Epithelial cell of prostate (primary cell): ENCODE measurements around the gene PHYHD1.

Source experiments
- DNase-seq: peaks from one replicate; pipeline ENCODE4 v3.0.0-alpha.2; 2011; ENCODE audit warnings: low read depth, low spot score
- H3K27ac ChIP-seq: fragments of 450-650 bp; 2 replicates; pipeline ENCODE4 v1.5.1; 2017; ENCODE audit warnings: mild to moderate bottlenecking

PHYHD1 gene

DNA sequence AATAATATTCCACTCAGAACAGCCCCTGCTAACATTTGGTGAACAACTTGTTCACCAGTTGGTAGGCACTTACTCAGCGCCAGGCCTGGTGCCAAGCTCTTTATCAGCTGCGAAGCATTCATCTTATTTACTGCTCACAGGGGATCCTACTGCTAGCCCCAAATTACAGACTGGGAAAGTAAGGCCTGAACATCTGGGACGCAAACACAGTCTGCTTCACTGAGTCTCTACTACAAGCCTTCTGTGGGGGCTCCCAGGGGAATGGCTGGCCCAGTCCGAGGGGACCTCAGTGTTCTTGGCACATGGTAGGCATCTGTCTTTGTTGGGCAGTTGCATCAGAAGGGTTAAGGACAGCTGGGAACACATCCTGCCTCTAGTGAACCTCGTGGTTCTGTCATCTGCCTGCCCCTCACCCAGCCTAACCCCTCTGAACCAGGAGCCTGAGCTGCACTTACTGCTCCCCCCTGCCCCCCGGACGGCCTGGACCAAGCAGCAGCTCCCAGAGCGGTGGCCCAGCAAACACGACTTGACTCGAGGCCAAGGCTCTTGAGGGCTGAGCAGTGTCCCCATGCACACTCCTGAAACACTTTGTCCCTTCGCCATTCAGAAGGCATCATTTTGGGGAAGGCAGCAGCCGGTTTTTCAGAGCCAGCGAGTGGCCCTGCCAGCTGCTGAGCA lies at the start of gene PHYHD1:
Gene PHYHD1, plus strand, starts transcription at position 602 of the 678 bp plus-strand sequence. CDS start 1,342 bp downstream, outside the sequence.
- DNase-seq = no peak
- peak within 1 kb of the TSS; percentile 100 for H3K27ac ChIP-seq

GRCh38 chr9:128877852-128878251 lies 42.9 kb upstream of the PHYHD1 start:
- no peak for DNase-seq
- H3K27ac ChIP-seq = no peak overlapping the region

- peak within 1 kb of the TSS; percentile 98 for H3K27ac ChIP-seq
- DNase-seq = peak; percentile 66
Measured at GRCh38 chr9:128881884-128882676, 38.7 kb upstream of the PHYHD1 start, which contains the start of the genes KYAT1 and LRRC8A. Gene KYAT1 (minus strand): TSS chr9:128881950. CDS start chr9:128845405, 36,545 bp downstream. Gene LRRC8A (plus strand): TSS chr9:128882133. CDS start chr9:128907165, 25,032 bp downstream.

DNA sequence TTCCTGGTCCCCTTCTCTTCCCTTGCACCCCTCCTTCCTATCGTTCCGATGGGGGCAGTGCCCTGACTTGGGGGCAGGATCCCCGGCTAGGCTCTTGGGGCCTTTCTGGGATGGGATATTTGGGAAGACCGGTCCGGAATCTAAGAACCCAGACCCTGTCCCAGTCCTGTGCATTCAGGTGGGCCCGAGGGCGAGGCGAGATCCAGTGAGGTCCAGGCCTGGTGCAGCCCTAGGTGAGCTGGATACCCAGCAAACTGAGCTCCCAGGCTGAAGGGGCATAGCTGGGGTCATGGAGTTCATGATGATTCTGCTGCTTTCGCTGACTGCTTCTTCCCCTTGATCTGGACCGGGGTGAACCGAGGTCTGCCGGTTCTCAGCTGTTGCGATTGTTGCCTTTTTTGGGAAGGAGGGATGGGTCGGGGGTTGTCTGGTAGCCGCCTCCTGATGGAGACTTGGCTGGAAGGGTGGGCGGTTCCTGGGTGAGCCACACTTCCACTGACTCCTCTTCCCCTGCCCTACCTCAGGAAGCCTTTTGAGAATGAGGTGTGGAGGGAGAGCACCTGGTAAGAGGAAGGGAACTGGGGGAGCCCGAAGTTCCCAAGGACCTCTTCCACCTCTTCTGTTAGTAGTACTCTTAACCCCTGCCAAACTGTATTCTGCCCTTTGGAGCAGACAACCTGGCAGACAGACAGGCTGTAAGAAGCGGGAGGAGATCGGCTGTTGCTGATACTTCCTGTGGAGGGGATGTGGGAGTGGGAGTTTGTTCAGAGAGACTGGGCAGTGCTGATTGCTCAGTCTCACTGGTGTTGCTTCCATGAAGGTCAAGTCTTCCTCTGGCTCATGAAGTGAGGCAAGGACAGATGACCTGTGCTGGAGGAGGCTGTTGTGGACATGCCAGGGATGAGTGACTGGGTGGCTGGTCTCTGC lies 37.8 kb upstream of the PHYHD1 start:
- H3K27ac ChIP-seq = peak overlapping the region; percentile 98
- no peak for DNase-seq

DNA sequence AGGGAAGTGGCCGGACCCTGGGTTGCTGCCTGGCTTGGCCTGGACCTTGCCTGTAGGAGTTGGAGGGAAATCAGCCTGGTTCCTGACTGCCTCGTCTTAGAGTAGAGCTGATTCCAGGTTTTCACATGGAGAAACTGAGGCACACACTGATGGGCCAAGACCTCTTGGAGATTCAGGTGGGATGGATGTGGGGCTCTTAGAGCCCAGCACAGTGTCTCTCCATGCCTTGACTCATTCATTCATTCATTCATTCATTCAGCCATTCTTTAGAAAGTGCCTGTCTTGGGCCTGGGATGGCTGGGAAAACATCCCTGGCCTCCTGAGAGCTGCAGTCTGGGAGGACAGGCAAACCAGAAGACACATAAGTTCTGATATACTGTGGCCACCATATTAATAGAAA lies 36.6 kb upstream of the PHYHD1 start:
- peak overlapping the region; percentile 98 for H3K27ac ChIP-seq
- DNase-seq = no peak

- peak overlapping the region; percentile 98 for H3K27ac ChIP-seq
- no peak for DNase-seq
Measured at GRCh38 chr9:128885376-128885775, 35.4 kb upstream of the PHYHD1 start.

GRCh38 chr9:128885798-128886197 lies 35.0 kb upstream of the PHYHD1 start:
- peak overlapping the region; percentile 98 for H3K27ac ChIP-seq
- DNase-seq = no peak

GRCh38 chr9:128886211-128886891 lies 34.4 kb upstream of the PHYHD1 start:
- no peak for DNase-seq
- peak overlapping the region; percentile 98 for H3K27ac ChIP-seq

- DNase-seq = no peak
- peak overlapping the region; percentile 98 for H3K27ac ChIP-seq
Measured at GRCh38 chr9:128887049-128887448, 33.7 kb upstream of the PHYHD1 start.

DNA sequence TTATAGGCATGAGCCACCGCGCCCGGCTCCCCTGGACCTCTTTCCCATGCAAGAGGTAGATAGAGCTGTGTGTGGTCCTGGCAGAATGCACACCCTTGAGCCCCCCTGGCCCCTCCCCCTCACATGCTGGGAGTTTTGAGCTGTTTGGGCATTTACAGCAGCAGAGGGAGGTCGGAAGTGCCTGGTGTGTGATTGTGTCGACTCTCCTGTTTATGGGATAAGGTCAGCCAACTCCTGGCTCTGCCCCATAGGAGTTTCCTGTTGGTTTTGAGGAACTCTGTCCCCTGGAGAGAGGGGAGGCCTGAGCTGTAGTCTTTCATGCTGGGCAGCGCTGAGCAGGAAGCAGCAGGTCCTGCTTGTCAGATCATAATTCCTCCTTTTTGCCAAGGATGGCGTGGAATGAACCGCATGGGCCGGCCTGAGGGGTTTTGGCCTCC lies 32.9 kb upstream of the PHYHD1 start:
- DNase-seq = no peak

DNA sequence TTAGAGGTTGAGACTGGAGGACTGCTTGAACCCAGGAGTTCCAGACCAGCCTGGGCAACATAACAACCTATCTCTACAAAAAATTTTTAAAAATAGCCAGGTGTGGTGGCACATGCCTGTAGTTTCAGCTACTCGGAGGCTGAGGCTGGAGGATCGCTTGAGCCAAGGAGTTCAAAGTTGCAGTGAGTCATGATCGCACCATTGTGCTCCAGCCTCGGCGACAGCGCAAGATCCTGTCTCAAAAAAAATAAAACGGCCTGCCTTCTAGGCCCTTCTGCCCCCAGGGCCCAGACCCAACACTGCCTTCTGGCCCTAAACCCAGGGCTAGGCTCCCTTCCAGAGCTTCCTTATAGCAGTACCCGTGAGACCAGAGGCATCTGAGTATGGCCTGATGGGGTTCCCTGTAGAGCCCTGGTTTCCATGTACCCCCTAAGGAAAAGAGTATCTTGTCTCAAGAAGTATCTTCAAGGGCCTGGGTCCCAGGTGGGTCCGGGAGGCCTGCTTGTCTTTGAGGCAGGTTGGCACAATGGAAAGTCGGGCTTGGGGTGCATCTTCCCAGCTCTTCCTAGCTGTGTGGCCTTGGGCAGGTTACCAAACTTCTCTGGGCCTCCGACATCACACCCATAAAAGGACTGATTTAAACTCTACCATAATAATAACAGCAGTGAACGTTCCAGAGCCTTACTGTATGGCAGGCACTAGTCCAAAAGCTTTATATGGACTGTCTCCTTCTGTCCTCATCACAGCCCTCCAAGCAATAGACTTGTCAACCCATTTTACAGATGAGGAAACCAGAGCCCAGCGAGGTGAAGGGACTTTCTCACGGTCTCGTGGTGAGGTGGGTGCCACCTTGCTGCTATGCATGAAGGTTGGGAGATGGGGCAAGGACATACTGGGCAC lies 29.2 kb upstream of the PHYHD1 start:
- H3K27ac ChIP-seq = peak overlapping the region; percentile 98
- no peak for DNase-seq

More for the DNA sequence above, 32.9 kb upstream of the PHYHD1 start:
- H3K27ac ChIP-seq = peak overlapping the region; percentile 98

DNA sequence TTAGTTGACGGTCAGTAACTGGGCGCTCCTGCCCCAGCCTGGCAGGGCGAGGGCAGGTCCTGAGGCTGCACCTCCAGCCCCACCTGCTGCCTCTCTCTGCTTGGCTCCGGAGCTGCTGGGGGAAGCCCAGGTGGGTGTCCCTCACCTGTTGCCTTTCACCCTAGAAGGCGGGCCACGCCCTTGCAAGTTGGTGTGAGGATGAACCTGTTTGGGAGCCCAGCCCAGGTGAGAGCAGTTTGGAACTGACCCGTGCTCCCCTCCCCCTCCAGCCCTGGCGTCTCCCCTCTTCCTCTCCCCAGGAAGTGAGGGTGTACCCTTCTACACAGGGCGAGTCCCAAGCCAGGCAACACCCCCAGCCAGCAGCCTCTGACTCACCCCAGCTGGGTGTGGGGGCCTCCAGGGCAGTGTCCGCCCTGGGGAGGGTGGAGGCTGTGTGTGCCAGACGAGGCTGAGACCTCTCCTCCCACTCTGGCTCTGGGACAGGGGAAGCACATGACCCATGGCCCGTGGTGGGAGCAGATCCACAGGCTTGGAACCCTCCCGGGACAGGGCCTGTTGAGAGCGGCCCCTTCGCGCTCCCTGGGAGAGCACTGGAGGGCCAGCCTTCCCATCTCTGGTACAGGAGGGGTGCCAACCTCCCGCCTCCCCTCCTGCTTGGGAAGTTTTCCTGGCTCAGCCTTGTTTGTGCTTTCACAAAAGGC lies 28.4 kb upstream of the PHYHD1 start:
- H3K27ac ChIP-seq = peak overlapping the region; percentile 98
- peak; percentile 83 for DNase-seq

DNA sequence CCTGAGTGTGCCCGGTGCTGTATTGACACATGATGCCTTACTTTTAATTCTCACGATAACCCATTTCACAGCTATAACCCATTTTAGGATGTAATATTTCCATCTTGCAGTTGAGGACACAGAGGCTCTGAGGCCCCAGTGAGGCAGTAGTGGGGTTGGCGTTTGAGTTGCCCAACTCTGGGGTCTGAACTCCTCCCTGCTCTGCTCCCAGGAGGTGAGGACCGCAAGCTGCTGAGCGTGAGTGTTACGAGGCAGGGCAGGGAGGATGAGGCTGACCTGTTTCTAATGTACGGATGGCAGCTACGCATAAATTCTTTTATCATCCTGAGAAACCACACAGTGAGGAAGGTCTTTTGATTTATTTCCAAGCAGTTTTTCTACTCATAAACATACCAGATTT lies 27.4 kb upstream of the PHYHD1 start:
- no peak for DNase-seq
- H3K27ac ChIP-seq = peak overlapping the region; percentile 98

DNA sequence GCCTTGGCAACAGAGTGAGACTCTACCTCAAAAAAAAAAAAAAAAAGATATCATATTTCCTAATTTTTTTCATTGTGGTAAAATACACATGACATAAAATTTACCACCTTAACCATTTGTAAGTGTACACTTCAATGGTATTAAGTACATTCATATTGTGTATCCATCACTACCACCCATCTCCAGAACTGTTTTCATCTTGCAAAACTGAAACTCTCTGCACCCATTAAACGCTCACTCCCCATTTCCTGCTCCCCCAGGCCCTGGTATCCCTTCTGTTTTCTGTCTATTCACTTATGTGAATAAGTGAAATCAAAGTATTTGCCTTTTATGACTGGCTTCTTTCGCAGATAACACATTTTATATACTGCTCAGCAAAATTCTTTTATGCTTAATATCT lies 26.0 kb upstream of the PHYHD1 start:
- peak overlapping the region; percentile 98 for H3K27ac ChIP-seq
- DNase-seq = no peak

DNA sequence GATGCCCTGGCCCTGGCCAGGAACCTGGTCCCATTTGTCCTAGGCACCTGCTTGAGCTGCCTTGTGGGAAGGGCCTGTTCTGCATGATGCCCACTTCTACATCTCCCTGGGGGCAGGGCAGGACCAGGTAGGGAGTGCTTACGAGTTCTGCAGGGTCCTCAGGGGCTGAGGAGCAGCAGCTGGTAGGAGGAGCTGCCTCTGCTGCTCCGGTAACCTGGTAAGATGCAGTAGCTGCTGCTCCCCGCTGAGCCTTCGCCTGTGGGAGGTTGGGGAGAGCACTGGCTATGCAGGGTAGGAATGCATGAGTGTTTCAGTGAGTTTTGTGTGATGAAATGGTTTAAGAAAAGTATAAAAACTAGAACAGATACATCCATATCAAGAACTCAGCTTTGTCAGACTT lies 25.2 kb upstream of the PHYHD1 start:
- DNase-seq = no peak
- peak overlapping the region; percentile 98 for H3K27ac ChIP-seq

DNA sequence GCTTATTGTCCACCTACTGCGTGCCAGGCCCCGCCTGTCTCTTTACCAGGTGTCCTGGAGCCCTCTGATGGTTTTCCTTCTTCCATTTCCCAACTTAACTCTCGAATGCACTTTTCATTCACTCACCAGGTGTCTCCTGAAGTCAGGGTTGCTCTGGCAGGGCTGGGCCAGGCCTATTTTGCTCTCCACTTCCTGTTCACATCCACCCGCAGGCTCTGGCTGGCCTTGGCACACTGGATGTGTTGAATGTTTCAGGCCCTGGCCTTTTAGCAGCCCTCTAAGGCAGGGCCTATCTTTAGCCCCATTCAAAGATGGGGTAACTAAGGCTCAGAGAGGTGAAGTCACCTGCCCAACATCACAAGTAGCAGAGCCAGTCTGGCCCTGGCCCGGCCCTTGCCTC lies 22.4 kb upstream of the PHYHD1 start:
- H3K27ac ChIP-seq = peak overlapping the region; percentile 98
- DNase-seq = no peak

DNA sequence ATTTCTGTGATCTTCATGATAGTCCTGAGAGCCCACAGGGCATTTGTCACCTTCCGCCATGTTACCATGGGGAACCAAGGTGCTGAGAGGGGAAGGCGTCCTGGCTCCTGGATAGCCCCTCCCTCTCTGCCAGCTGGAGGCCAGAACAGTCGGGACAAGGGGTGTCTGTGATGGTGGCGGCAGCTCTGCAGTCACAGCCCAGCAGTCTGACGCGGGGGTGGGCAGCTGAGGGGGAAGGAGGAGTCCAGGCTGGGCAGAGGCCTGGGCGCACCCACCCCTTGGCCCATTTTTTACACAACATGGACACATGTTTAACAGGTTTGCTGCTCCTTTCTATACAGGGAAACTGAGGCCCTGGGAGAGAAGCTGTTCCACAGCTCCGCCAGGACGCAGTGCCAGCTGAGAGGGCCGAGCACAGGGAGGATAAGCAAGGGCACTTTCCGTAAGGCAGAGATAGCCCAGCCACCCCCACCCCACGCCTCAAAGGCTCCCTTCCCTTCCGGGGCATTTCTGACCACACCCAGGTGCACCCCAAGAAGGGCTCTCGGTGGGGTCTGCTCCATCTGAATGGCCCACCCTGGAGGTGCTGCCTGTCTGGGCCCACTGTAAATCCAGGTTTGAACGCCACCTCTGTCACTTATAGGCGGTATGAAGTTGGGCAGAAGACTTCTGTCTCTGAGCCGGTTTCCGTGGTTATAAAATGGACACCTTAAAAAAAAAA lies 21.8 kb upstream of the PHYHD1 start:
- peak overlapping the region; percentile 98 for H3K27ac ChIP-seq
- no peak for DNase-seq
